NB4 (cell line): Measurements from ENCODE around the gene ATP1A4.

Experiments
- CTCF ChIP-seq: IDR thresholded peaks from one replicate; pipeline ENCODE4 v1.5.1; 2012; ENCODE audit warnings: low read depth, low read length
- POLR2A ChIP-seq: IDR thresholded peaks from 2 replicates; pipeline ENCODE4 v1.6.1; 2011; ENCODE audit warnings: mild to moderate bottlenecking; ENCODE audit not compliant: insufficient read length; ENCODE audit errors: extremely low read depth

- no peak for TF ChIP-seq POLR2A
- TF ChIP-seq CTCF, result no peak
Measured at GRCh38 chr1:160220301-160220700, 68.9 kb downstream of the ATP1A4 start.
